ENCODE results near the gene CELSR1.

The CELSR1 gene

GRCh38 chr22:46356496-46357480, 180.6 kb downstream of the CELSR1 start:
- Histone ChIP-seq H3K4me3 (ENCODE audit: low read depth, low read length) (no peak overlapping the region), H3K27me3 (ENCODE audit: control insufficient read depth, insufficient read depth, low read length) (no peaks in the 10 kb centered on the region), H3K27ac (ENCODE audit: low read depth, low read length) (no peak overlapping the region), H3K4me1 (ENCODE audit: control insufficient read depth, insufficient read depth, low read length) (no peaks in the 10 kb centered on the region), H3K9ac (ENCODE audit: low read depth, low read length) (no peak overlapping the region), H3K9me3 (ENCODE audit: control insufficient read depth, insufficient read depth, low read length) (no peaks in the 10 kb centered on the region), H3K36me3 (ENCODE audit: control insufficient read depth, insufficient read depth, low read length) (peaks cover 74% of the 10 kb centered on the region)

GRCh38 chr22:46355996-46356471, 181.4 kb downstream of the CELSR1 start:
- H3K36me3 ChIP-seq (ENCODE audit: control insufficient read depth, insufficient read depth, low read length), result peaks cover 81% of the 10 kb centered on the region
- no peak overlapping the region for H3K4me3 ChIP-seq (ENCODE audit: low read depth, low read length)
- H3K27me3 ChIP-seq (ENCODE audit: control insufficient read depth, insufficient read depth, low read length), result no peaks in the 10 kb centered on the region
- H3K27ac ChIP-seq (ENCODE audit: low read depth, low read length), result no peak overlapping the region
- H3K9me3 ChIP-seq (ENCODE audit: control insufficient read depth, insufficient read depth, low read length), result no peaks in the 10 kb centered on the region
- no peaks in the 10 kb centered on the region for H3K4me1 ChIP-seq (ENCODE audit: control insufficient read depth, insufficient read depth, low read length)
- no peak overlapping the region for H3K9ac ChIP-seq (ENCODE audit: low read depth, low read length)

- H3K4me1 ChIP-seq (ENCODE audit: control insufficient read depth, insufficient read depth, low read length), result no peaks in the 10 kb centered on the region
- H3K9me3 ChIP-seq (ENCODE audit: control insufficient read depth, insufficient read depth, low read length), result no peaks in the 10 kb centered on the region
- no peak overlapping the region for H3K9ac ChIP-seq (ENCODE audit: low read depth, low read length)
- H3K27me3 ChIP-seq (ENCODE audit: control insufficient read depth, insufficient read depth, low read length), result no peaks in the 10 kb centered on the region
- H3K4me3 ChIP-seq (ENCODE audit: low read depth, low read length), result no peak overlapping the region
- peaks cover 87% of the 10 kb centered on the region for H3K36me3 ChIP-seq (ENCODE audit: control insufficient read depth, insufficient read depth, low read length)
- no peak overlapping the region for H3K27ac ChIP-seq (ENCODE audit: low read depth, low read length)
Observed at GRCh38 chr22:46355369-46355995, 181.9 kb downstream of the CELSR1 start.

GRCh38 chr22:46354993-46355305, 182.5 kb downstream of the CELSR1 start:
- Histone ChIP-seq H3K27me3 (ENCODE audit: control insufficient read depth, insufficient read depth, low read length) (no peaks in the 10 kb centered on the region), H3K36me3 (ENCODE audit: control insufficient read depth, insufficient read depth, low read length) (peaks cover 92% of the 10 kb centered on the region), H3K4me3 (ENCODE audit: low read depth, low read length) (no peak overlapping the region), H3K9ac (ENCODE audit: low read depth, low read length) (no peak overlapping the region), H3K27ac (ENCODE audit: low read depth, low read length) (no peak overlapping the region), H3K9me3 (ENCODE audit: control insufficient read depth, insufficient read depth, low read length) (no peaks in the 10 kb centered on the region), H3K4me1 (ENCODE audit: control insufficient read depth, insufficient read depth, low read length) (no peaks in the 10 kb centered on the region)

GRCh38 chr22:46354176-46354992, 183.0 kb downstream of the CELSR1 start:
- Histone ChIP-seq H3K4me3 (ENCODE audit: low read depth, low read length) (no peak overlapping the region), H3K36me3 (ENCODE audit: control insufficient read depth, insufficient read depth, low read length) (peaks cover 97% of the 10 kb centered on the region), H3K27me3 (ENCODE audit: control insufficient read depth, insufficient read depth, low read length) (no peaks in the 10 kb centered on the region), H3K27ac (ENCODE audit: low read depth, low read length) (no peak overlapping the region), H3K4me1 (ENCODE audit: control insufficient read depth, insufficient read depth, low read length) (no peaks in the 10 kb centered on the region), H3K9me3 (ENCODE audit: control insufficient read depth, insufficient read depth, low read length) (no peaks in the 10 kb centered on the region), H3K9ac (ENCODE audit: low read depth, low read length) (no peak overlapping the region)

GRCh38 chr22:46353483-46354105, 183.8 kb downstream of the CELSR1 start:
- peaks cover 97% of the 10 kb centered on the region for H3K36me3 ChIP-seq (ENCODE audit: control insufficient read depth, insufficient read depth, low read length)
- H3K27me3 ChIP-seq (ENCODE audit: control insufficient read depth, insufficient read depth, low read length), result no peaks in the 10 kb centered on the region
- no peak overlapping the region for H3K4me3 ChIP-seq (ENCODE audit: low read depth, low read length)
- no peak overlapping the region for H3K9ac ChIP-seq (ENCODE audit: low read depth, low read length)
- H3K9me3 ChIP-seq (ENCODE audit: control insufficient read depth, insufficient read depth, low read length), result no peaks in the 10 kb centered on the region
- H3K27ac ChIP-seq (ENCODE audit: low read depth, low read length), result no peak overlapping the region
- no peaks in the 10 kb centered on the region for H3K4me1 ChIP-seq (ENCODE audit: control insufficient read depth, insufficient read depth, low read length)

- Histone ChIP-seq H3K4me3 (ENCODE audit: low read depth, low read length) (no peak overlapping the region), H3K9ac (ENCODE audit: low read depth, low read length) (no peak overlapping the region), H3K9me3 (ENCODE audit: control insufficient read depth, insufficient read depth, low read length) (no peaks in the 10 kb centered on the region), H3K27ac (ENCODE audit: low read depth, low read length) (no peak overlapping the region), H3K36me3 (ENCODE audit: control insufficient read depth, insufficient read depth, low read length) (peaks cover 97% of the 10 kb centered on the region), H3K4me1 (ENCODE audit: control insufficient read depth, insufficient read depth, low read length) (no peaks in the 10 kb centered on the region), H3K27me3 (ENCODE audit: control insufficient read depth, insufficient read depth, low read length) (no peaks in the 10 kb centered on the region)
Observed at GRCh38 chr22:46352691-46353386, 184.6 kb downstream of the CELSR1 start.

- Histone ChIP-seq H3K36me3 (ENCODE audit: control insufficient read depth, insufficient read depth, low read length) (peaks cover 98% of the 10 kb centered on the region), H3K9ac (ENCODE audit: low read depth, low read length) (no peak overlapping the region), H3K9me3 (ENCODE audit: control insufficient read depth, insufficient read depth, low read length) (no peaks in the 10 kb centered on the region), H3K27me3 (ENCODE audit: control insufficient read depth, insufficient read depth, low read length) (no peaks in the 10 kb centered on the region), H3K27ac (ENCODE audit: low read depth, low read length) (no peak overlapping the region), H3K4me3 (ENCODE audit: low read depth, low read length) (no peak overlapping the region), H3K4me1 (ENCODE audit: control insufficient read depth, insufficient read depth, low read length) (no peaks in the 10 kb centered on the region)
Observed at GRCh38 chr22:46352276-46352675, 185.1 kb downstream of the CELSR1 start.

GRCh38 chr22:46351767-46352166, 185.7 kb downstream of the CELSR1 start:
- Histone ChIP-seq H3K36me3 (ENCODE audit: control insufficient read depth, insufficient read depth, low read length) (peaks cover 98% of the 10 kb centered on the region), H3K27ac (ENCODE audit: low read depth, low read length) (no peak overlapping the region), H3K9ac (ENCODE audit: low read depth, low read length) (no peak overlapping the region), H3K27me3 (ENCODE audit: control insufficient read depth, insufficient read depth, low read length) (no peaks in the 10 kb centered on the region), H3K9me3 (ENCODE audit: control insufficient read depth, insufficient read depth, low read length) (no peaks in the 10 kb centered on the region), H3K4me3 (ENCODE audit: low read depth, low read length) (no peak overlapping the region), H3K4me1 (ENCODE audit: control insufficient read depth, insufficient read depth, low read length) (no peaks in the 10 kb centered on the region)

GRCh38 chr22:46351131-46351735, 186.2 kb downstream of the CELSR1 start:
- H3K4me3 ChIP-seq (ENCODE audit: low read depth, low read length), result no peak overlapping the region

More at GRCh38 chr22:46351131-46351735, 186.2 kb downstream of the CELSR1 start:
- Histone ChIP-seq H3K27me3 (ENCODE audit: control insufficient read depth, insufficient read depth, low read length) (no peaks in the 10 kb centered on the region), H3K4me1 (ENCODE audit: control insufficient read depth, insufficient read depth, low read length) (no peaks in the 10 kb centered on the region), H3K36me3 (ENCODE audit: control insufficient read depth, insufficient read depth, low read length) (peaks cover 98% of the 10 kb centered on the region), H3K9me3 (ENCODE audit: control insufficient read depth, insufficient read depth, low read length) (no peaks in the 10 kb centered on the region), H3K27ac (ENCODE audit: low read depth, low read length) (no peak overlapping the region), H3K9ac (ENCODE audit: low read depth, low read length) (no peak overlapping the region)

All from HUES48 (cell line).